GM18951 (cell line): ENCODE measurements around the gene SEC22B.
"Not testable (repeated sequence)": the region's sequence is repeated elsewhere in the genome, so short reads cannot be mapped to it uniquely, and the experiment has no call there.

Experiments used
- POLR2A ChIP-seq: IDR thresholded peaks from 4 replicates; pipeline ENCODE4 v1.6.1; 2011; ENCODE audit warnings: mild to moderate bottlenecking; ENCODE audit not compliant: insufficient read length, insufficient read depth; ENCODE audit errors: extremely low read depth
- in situ Hi-C: fragments of 300-500 bp; cut with MboI; formaldehyde crosslinking; loops from one replicate; pipeline ENCODE4 v1.12.0; 2022; ENCODE audit warnings: low sequenced_read_pairs, mixed read lengths, inconsistent platforms; ENCODE audit not compliant: unreplicated experiment

Gene SEC22B

DNA sequence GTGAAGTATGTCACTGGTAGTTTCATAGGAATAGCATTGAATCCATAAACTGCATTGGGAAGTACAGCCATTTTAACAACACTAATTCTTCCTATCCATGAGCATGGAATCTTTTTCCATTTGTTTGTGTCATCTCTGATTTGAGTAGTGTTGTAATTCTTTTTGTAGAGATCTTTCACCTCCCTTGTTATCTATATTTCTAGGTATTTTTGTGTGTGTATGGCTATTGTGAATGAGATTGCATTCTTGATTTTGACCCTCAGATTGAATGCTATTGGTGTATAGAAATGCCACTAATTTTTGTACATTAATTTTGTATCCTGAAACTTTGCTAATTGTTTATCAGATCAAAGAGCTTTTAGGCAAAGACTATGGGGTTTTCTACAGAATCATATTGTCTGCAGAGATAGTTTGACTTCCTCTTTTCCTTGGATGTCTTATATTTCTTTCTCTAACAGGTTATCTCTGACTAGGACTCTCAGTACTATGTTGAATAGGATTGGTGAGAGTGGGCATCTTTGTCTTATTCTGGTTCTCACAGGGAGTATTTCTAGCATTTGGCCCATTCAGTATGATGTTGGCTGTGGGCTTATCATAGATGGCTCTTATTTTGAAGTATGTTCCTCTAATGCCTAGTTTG, 26.8 kb downstream of the SEC22B start:
- in situ Hi-C loops = loop anchor here (25.0 kb wide), 1 partner anchor 187 kb away; no protein-coding TSS in a partner anchor

DNA sequence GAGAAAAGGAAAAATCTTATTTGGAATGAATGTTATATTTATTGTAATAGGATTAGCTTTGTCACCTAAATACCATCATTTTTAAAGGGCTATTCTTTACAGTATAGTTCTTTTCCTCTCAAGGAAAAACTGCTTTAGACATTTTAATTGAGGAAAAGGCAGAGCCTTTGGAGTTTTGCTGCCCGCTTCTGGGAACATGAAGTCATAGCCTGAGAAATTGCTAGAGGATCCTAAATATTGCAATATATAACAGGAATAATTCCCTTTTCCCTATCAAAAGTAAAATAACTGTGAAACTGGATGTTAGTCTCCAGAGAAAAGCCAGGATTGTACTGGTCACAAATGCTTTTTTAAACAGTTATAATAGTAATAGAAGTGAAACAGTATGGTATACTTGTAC, 30.5 kb downstream of the SEC22B start:
- in situ Hi-C loops = loop anchor here (25.0 kb wide), 1 partner anchor 184 kb away; no protein-coding TSS in a partner anchor

DNA sequence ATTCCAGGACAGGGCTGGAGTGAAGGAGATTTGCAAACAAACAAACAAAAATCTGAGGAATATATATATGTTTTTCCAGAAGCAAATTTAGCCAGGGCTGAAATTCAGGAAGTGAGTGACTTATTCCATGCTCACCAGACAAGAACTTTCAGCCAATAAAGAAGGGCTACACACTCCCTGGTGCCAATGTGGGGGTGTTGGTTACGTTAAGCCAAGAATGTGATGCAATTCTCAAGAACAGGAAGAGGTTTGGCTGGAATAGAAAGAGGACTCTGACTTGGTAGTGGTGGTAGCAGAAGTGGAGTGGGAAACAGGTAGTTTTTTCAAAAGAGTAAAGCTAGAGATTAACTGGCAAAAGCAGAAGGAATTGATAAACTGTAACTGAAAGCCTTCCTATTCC, 31.7 kb downstream of the SEC22B start:
- in situ Hi-C loops = loop anchor here (25.0 kb wide), 1 partner anchor 182 kb away; no protein-coding TSS in a partner anchor

DNA sequence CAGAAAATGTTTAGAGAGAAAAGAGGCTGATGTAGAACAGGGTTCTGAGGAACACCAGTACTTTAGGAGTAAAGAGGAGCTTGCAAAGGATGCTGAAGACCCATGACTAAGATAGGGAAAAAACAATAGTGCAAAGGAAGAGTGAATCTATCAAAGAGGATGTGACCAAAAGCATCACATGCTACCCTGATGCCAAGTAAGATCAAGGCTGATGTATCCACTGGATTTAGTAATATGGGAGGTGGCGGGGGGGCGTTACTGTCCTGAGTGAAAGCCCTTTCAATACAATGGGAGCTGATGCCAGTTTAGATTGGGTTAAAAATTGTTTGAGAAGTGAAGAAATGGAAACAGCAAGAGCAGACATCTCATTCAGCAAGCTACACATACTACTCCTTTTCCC, 32.2 kb downstream of the SEC22B start:
- in situ Hi-C loops = loop anchor here (25.0 kb wide), 1 partner anchor 182 kb away; no protein-coding TSS in a partner anchor

DNA sequence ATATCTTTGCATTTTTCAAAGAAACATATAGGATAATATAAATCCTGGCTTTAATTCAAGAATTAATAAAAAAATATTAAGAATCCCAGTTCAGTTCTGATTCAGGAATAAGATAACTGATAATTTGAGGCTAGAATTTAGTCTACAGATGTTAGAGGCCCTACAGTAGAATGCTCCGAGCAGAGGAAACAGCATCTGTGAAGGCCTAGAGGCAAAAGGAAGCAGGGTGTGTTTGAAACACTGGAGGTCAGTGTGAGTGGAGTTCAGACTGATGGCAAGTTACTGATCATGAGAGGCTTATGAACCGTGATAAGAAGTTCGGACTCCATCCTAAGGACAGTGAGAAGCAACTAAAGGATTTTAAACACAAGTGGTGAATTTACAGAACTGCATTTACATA, 33.0 kb downstream of the SEC22B start:
- in situ Hi-C loops = loop anchor here (25.0 kb wide), 1 partner anchor 181 kb away; no protein-coding TSS in a partner anchor

DNA sequence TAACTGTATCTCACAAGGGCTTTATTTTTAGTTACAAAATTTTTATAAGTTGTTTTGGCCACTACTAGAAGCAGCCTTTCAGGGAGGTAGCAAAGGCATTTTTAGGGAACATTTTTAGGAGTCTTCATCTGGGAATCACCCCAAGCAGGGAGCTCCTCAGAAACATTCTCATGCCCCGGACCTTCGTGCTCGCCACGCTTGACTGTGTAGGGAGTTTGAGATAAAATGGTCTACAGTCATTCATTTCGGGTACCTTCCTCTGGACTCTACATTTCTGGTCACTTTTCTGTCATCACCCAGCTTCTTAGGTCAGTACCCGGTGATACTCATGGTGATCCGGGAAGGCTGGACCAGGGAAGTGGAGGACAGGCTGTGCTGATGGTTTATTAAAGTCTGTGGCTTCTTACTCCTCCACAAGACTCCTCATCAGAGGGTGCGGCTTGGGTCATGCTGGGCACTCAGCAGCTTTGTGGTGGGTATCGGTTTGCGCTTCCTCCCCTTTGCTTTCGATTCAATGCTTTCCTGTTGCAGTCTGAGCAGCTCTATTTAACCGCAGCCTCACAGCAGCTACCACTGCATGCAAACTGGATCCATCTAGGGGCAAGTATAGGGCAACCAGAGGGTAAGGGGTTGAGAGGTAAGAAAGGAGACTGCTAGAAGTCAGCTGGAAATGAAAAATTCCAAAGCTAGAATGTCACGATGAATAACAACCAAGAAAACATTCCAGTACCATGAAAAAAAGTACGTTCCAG, 33.6 kb downstream of the SEC22B start:
- in situ Hi-C loops = loop anchor here (25.0 kb wide), 1 partner anchor 180 kb away; no protein-coding TSS in a partner anchor

DNA sequence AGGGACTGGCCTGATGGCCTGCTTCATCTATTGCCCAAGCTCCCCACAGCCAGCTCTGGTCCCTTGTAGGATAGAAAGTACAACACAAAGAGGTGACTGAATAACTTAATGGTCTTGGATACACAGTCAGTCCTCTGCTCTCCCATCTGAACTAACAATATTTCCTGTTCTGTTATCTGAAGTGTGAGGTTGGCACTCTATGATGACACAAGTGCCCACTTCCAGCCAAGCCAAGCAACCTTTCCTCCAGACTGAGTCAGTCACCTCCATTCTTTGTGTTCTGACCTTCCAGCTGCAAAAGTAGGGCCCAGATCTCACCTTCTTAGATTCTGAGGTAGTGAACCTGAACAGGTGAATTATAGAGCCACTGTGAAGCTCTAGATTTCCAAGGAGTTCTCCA, 34.5 kb downstream of the SEC22B start:
- in situ Hi-C loops = loop anchor here (25.0 kb wide), 1 partner anchor 180 kb away; no protein-coding TSS in a partner anchor

DNA sequence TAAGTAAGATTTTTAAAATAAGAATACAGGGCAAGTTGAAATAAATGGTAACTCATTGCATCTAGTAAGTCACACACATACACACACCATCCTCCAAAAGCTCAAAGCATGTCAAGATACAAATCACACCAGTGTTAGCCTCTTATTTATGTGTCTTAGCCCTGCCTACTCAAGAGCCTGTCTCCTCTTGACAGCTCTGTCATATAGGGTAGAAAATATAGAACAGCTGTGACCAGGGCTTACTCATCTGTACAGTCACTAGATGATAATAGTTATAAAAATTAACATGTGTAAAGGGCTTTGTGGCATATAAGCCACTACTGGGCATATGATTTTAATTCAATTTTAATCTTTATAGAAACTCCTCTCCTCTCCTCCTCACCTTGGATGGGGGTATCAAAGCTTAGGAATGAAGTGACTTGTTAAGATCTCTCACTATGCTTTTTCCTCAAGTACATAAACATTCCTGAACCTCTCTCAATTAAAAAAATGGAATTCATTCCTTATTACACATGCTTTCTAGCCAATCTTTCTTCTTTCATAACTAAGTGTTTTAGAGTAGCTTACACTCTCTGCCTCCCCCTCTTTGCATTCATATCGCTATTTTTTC, 35.6 kb downstream of the SEC22B start:
- in situ Hi-C loops = loop anchor here (25.0 kb wide), 1 partner anchor 178 kb away; no protein-coding TSS in a partner anchor

DNA sequence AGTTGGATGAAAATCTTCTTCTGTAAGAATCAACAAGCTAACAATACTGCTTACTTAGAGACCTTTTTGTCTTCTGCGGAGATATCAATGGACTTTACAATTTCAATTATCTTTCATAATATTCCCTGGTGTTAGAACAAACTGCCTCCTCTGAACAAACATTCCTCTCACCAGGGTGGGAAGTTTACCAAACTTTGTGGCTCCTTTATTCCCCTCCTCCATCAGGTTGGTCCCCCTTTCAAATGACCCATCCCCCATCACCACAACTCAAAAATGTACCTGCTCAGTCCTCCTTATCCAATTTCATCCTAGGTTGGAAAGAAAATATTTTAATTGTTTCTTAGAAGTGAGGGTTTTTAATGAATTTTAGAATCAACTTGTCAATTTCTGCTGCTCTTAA, 40.2 kb downstream of the SEC22B start:
- in situ Hi-C loops = loop anchor here (25.0 kb wide), 1 partner anchor 174 kb away; no protein-coding TSS in a partner anchor

DNA sequence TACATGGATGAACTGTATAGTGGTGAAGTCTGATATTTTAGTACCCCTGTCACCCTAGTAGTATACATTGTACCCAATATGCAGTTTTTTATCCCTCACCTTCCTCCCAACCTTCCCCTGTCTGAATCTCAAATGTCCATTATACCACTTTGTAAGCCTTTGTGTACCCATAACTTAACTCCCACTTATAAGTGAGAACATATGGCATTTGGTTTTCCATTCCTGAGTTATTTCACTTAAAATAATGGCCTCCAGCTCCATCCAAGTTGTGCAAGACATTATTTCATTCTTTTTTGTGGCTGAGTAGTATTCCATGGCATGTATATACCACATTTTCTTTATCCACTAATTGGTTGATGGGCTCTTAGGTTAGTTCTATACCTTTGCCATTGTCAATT, 42.4 kb downstream of the SEC22B start:
- in situ Hi-C loops = loop anchor here (25.0 kb wide), 1 partner anchor 172 kb away; no protein-coding TSS in a partner anchor

DNA sequence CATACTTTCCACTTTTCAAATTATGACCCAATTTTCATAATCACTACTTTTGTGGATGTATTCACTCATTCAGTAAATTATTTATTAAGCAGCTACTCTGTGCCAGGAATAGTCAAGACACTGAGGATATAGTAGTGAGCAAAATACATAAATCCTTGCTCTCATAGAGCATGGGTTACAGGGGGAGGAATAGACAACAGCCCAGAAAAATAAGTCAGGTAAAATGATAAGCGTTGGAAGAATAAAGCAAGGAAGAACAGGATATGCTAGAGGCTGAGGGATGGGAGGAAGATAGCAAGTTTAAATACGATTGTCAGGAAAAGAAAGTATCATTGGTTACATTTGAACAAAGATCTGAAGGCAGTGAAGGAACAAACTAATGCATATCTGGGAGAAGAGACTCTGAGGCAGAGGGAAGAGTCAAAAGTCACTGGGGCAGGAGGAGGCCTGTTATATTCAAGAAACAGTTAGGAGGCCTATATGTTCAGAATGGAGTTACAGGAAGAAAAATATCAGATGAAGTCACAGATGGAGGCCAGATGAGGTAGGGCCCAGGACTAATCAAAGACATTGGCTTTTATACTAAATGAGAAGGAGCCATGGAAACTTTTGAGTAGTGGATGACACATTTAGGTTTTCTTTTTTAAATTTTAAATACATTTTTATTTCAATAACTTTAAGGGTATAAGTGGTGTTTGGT, 42.9 kb downstream of the SEC22B start:
- in situ Hi-C loops = loop anchor here (25.0 kb wide), 1 partner anchor 171 kb away; no protein-coding TSS in a partner anchor

DNA sequence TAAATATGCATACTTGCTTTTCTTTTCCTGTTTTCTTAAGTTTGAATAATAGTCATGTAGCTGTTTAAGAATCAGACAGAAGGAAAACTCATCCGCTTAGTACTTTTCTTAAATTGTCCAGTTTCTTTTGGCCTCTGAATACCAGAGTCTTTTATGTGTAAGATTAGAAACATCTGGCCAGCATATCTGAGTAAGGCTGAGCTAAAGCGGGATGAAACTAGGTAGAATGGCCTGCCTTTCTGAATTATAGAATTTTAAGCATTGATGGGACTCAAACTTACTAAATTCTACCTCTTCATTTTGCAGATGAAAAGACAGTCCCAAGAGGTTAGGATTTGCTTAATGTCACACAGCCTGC, 43.9 kb downstream of the SEC22B start:
- in situ Hi-C loops = loop anchor here (25.0 kb wide), 1 partner anchor 170 kb away; no protein-coding TSS in a partner anchor

More for the DNA sequence above, 42.9 kb downstream of the SEC22B start:
- TF ChIP-seq POLR2A = no peak

DNA sequence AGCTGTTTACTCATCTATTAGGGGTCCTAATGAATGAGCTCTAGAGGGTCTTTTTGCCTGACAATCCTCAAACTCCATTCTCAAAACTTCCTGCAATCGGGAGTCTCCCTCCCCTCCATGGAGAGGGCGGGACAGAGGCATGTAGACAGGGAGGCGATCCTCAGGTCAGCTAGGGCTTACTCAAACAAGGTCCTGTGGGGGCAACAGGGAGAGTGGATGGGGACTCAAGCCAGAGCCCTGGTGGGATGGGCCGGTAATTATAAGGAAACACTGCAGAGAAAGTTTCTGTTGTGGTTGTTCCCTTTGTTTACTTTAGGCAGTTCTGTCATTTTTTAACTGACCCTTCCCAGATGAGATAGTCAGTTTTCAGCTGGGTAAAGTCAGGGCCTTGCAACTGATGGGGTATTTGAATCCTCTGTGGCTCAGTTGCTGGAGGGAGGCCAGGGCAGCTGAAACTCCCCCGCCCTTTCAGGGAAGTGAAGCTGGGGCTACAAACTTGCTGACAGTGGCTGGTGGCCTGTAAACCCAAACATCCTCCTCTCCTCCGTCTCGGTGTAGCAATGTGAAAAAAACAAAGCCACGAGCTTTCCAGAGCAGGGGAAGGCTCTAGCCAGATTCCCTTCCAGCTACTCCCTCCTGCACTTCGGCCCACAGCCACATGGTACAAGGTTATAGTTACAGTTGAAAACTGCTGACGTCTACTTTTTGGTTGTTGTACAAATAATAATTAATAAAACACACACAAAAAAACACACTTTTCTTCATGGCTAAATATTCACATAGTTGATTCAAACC, 44.5 kb downstream of the SEC22B start:
- in situ Hi-C loops = loop anchor here (25.0 kb wide), 1 partner anchor 170 kb away; no protein-coding TSS in a partner anchor

DNA sequence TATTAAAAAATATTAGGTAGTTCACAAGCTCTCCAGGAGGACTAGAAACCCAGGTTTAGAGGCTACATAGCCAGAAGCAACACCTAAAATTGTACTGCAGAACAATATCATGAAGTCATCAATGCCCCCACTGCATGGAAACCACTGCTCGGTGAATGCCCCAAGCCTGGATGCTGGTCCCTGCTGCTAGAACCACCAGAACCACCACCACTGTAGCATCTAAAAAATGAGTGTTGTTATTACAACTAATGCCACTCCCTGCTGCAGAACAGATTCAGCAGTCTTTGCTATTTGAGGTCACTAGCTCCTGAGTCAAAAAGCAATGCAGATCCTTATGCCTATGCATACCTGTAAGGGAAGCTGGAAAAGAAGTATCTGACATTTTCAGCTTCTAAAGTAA, 48.4 kb downstream of the SEC22B start:
- in situ Hi-C loops = loop anchor here (25.0 kb wide), 1 partner anchor 166 kb away; no protein-coding TSS in a partner anchor

DNA sequence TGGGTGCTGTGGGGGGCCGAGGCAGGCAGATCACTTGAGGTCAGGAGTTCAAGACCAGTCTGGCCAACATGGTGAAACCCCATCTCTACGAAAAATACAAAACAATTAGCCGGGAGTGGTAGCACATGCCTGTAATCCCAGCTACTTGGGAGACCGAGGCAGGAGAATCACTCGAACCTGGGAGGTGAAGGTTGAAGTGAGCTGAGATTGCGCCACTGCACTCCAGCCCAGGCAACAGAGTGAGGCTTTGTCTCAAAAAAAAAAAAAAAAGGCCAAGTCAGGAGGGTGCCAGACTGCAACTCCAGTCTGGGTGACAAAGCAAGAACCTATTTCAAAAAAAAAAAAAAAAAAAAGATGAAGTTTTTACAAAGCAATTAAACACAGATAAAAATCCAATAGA, 50.1 kb downstream of the SEC22B start:
- in situ Hi-C loops = loop anchor here (25.0 kb wide), 1 partner anchor 164 kb away; no protein-coding TSS in a partner anchor

DNA sequence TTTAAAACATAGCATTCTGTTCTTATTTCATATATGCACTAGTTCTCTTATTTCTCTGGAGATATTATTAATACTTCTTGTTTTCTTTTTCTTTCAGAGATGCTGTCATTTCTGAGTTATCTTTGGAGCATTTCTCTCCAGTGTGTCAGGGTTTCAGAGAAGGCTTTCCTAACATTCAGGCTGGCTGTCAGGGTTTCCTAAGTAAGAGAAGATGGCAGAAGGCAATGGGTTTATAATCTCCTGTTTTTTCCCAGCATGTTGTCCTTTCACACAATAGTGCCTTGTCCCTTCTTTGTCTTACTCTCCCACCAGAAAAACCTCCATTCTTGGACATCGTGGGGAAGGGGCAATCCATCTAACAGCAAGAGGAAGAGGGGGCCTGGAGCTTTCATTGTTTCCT, 51.7 kb downstream of the SEC22B start:
- in situ Hi-C loops = loop anchor here (25.0 kb wide), 1 partner anchor 162 kb away; no protein-coding TSS in a partner anchor

DNA sequence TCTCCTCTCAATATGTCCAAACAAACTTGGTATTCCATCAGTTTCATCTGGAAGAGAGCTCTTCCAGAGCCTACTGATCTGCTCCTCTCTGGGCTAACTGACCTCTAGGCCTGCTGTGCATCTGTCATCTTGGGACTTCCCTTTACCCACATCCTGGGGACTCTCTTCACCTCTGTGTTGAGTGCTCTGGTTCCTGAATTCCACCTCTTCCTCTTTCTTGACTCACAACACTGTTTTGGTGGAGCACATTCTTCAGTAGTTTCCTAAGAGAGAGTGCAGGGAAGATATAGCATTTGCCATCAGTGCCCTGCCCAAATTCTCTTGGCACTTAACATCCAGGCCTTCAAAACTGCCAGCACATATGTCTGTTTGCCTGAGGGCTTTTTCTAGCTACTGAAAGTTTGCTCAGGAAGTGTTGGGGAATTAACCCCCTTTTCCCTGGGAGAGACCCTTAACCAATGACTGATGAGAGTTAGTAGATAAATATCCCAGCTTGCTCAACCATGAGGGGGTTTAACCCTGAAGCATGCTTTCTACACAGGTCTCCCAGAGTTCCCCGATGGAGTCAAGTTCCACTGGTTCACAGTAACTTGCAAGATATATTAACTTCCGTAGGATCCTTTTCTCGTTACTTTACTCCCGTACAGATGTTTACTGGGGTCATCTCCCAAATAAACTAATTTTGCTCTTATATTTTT, 52.4 kb downstream of the SEC22B start:
- in situ Hi-C loops = not testable (repeated sequence)
